Activated CD8-positive, alpha-beta T cell treated with anti-CD3 and anti-CD28 coated beads, Interleukin-2, amount 10 ng/mL, durations not matched to agents 7 days and 5 days (primary cell): ENCODE results near the gene YIPF3. TPM values are rescaled to one million over a fixed set of nuclear protein-coding genes. Genes with fewer than 3 reads are reported as not detected.

Experiments used
- ATAC-seq: fragments of 150-1000 bp; cut with Tn5 transposase; one replicate; pipeline ENCODE4 v1.10.0; 2021; ENCODE audit warnings: moderate library complexity
- CTCF ChIA-PET: fragments of 350-600 bp; sonication (Branson Sonifier 250); formaldehyde crosslinking; loops from one replicate; lab custom pipeline; 2021; ENCODE audit warnings: antibody characterized with exemption; lab: Charles Lee
- POLR2A ChIA-PET: fragments of 350-600 bp; sonication (Branson Sonifier 250); formaldehyde crosslinking; loops from one replicate; lab custom pipeline; 2021; ENCODE audit warnings: antibody characterized with exemption; lab: Charles Lee
- DNase-seq: peaks from one replicate; pipeline ENCODE4 v3.0.0-alpha.2; 2020
- H3K27ac Mint-ChIP-seq: one replicate; pipeline ENCODE4 v1.8.0; 2021; ENCODE audit warnings: mild to moderate bottlenecking, mixed read lengths
- H3K27me3 Mint-ChIP-seq: one replicate; pipeline ENCODE4 v1.8.0; 2021; ENCODE audit warnings: low read depth, mixed read lengths
- H3K36me3 Mint-ChIP-seq: one replicate; pipeline ENCODE4 v1.8.0; 2021; ENCODE audit warnings: low read depth, mixed read lengths
- H3K4me1 Mint-ChIP-seq: one replicate; pipeline ENCODE4 v1.8.0; 2021; ENCODE audit warnings: low read depth, mixed read lengths
- H3K4me3 Mint-ChIP-seq: one replicate; pipeline ENCODE4 v1.8.0; 2021; ENCODE audit warnings: mild to moderate bottlenecking, mixed read lengths
- H3K9me3 Mint-ChIP-seq: one replicate; pipeline ENCODE4 v1.8.0; 2022; ENCODE audit warnings: mixed read lengths; ENCODE audit not compliant: insufficient read depth
- total RNA-seq, 2 experiments: library from RNA; stranded (reverse); gene quantifications; one replicate each; pipeline ENCODE4 v1.2.3, GENCODE V29; 2021

YIPF3 gene
- total RNA-seq, 2 experiments from 2014 or later = 55.6 to 59.0 TPM

GRCh38 chr6:43523284-43523683 is 6.6 kb upstream of the YIPF3 start:
- Mint-ChIP-seq H3K36me3 (peaks cover 60% of the 10 kb centered on the region), H3K27me3 (no peaks in the 10 kb centered on the region), H3K9me3 (no peaks in the 10 kb centered on the region), H3K4me1 (peaks cover 6% of the 10 kb centered on the region), H3K27ac (no peak overlapping the region), H3K4me3 (no peak overlapping the region)
- DNase-seq (no peak), ATAC-seq (no peak)
- ChIA-PET POLR2A (no interaction called here), CTCF (no interaction called here)

GRCh38 chr6:43522547-43523261 is 6.0 kb upstream of the YIPF3 start:
- Mint-ChIP-seq H3K36me3 (peaks cover 56% of the 10 kb centered on the region), H3K27me3 (no peaks in the 10 kb centered on the region), H3K27ac (no peak overlapping the region), H3K4me1 (peaks cover 6% of the 10 kb centered on the region), H3K9me3 (no peaks in the 10 kb centered on the region), H3K4me3 (no peak overlapping the region)
- POLR2A ChIA-PET = interaction anchor here (1.2 kb wide), 1 partner anchor 28 kb away, joined by 3 read pairs; no protein-coding TSS in a partner anchor
- CTCF ChIA-PET = interaction anchor here (2.2 kb wide), 1 partner anchor 16 kb away, joined by 11 read pairs; no protein-coding TSS in a partner anchor
- DNase-seq (no peak), ATAC-seq (no peak)

- DNase-seq (no peak), ATAC-seq (no peak)
- Mint-ChIP-seq H3K4me1 (peaks cover 6% of the 10 kb centered on the region), H3K27ac (no peak overlapping the region), H3K36me3 (peaks cover 48% of the 10 kb centered on the region), H3K4me3 (no peak overlapping the region), H3K27me3 (no peaks in the 10 kb centered on the region), H3K9me3 (no peaks in the 10 kb centered on the region)
- POLR2A ChIA-PET = interaction anchor here (1.2 kb wide), 1 partner anchor 27 kb away, joined by 3 read pairs; no protein-coding TSS in a partner anchor
- CTCF ChIA-PET = interaction anchor here (2.2 kb wide), 1 partner anchor 15 kb away, joined by 11 read pairs; no protein-coding TSS in a partner anchor
Observed at GRCh38 chr6:43521836-43522235, 5.1 kb upstream of the YIPF3 start.

GRCh38 chr6:43520097-43520496 is 3.4 kb upstream of the YIPF3 start:
- H3K27me3 Mint-ChIP-seq = no peaks in the 10 kb centered on the region
- no peak overlapping the region for H3K27ac Mint-ChIP-seq
- H3K9me3 Mint-ChIP-seq = no peaks in the 10 kb centered on the region
- ChIA-PET POLR2A (interaction anchor here (0.9 to 1.7 kb wide), 2 partner anchors 13 to 23 kb away, joined by 3 to 6 read pairs; no protein-coding TSS in a partner anchor), CTCF (interaction anchor here (5.3 kb wide), 1 partner anchor 14 kb away, joined by 43 read pairs; no protein-coding TSS in a partner anchor)
- H3K4me3 Mint-ChIP-seq = no peak overlapping the region
- no peak for DNase-seq
- ATAC-seq = no peak
- H3K4me1 Mint-ChIP-seq = peaks cover 19% of the 10 kb centered on the region
- H3K36me3 Mint-ChIP-seq = peaks cover 38% of the 10 kb centered on the region

- no peaks in the 10 kb centered on the region for H3K9me3 Mint-ChIP-seq
- no peaks in the 10 kb centered on the region for H3K27me3 Mint-ChIP-seq
- H3K36me3 Mint-ChIP-seq = peaks cover 35% of the 10 kb centered on the region
- H3K4me1 Mint-ChIP-seq = peaks cover 22% of the 10 kb centered on the region
- no peak overlapping the region for H3K4me3 Mint-ChIP-seq
- ChIA-PET CTCF (interaction anchor here (1.5 to 5.3 kb wide), 3 partner anchors 11 to 89 kb away, joined by 3 to 43 read pairs (median 3); no protein-coding TSS in a partner anchor), POLR2A (interaction anchor here (0.8 to 1.9 kb wide), 10 partner anchors 10 to 112 kb away, joined by 3 to 9 read pairs (median 4); partner anchors contain the start of genes ABCC10, GTPBP2, POLH and XPO5)
- ATAC-seq (peak; percentile 20), DNase-seq (no peak)
- H3K27ac Mint-ChIP-seq = no peak overlapping the region
Observed at GRCh38 chr6:43517505-43518357, 1.0 kb upstream of the YIPF3 start.

GRCh38 chr6:43516367-43516696 is 394 bp downstream of the YIPF3 start:
- Mint-ChIP-seq H3K27me3 (no peaks in the 10 kb centered on the region), H3K9me3 (no peaks in the 10 kb centered on the region), H3K27ac (no peak overlapping the region), H3K4me3 (no peak overlapping the region), H3K4me1 (peaks cover 22% of the 10 kb centered on the region), H3K36me3 (peaks cover 38% of the 10 kb centered on the region)
- ChIA-PET CTCF (interaction anchor here (0.8 to 5.3 kb wide), 5 partner anchors 10 to 373 kb away, joined by 3 to 43 read pairs (median 3); partner anchors contain the start of gene DNPH1), POLR2A (interaction anchor here (0.8 to 1.9 kb wide), 6 partner anchors 9 to 587 kb away, joined by 3 to 9 read pairs (median 4); partner anchors contain the start of genes ABCC10 and TJAP1)
- no peak for DNase-seq
- peak; percentile 7 for ATAC-seq

GRCh38 chr6:43515808-43516207 is 918 bp downstream of the YIPF3 start:
- Mint-ChIP-seq H3K36me3 (peaks cover 36% of the 10 kb centered on the region), H3K4me1 (peaks cover 22% of the 10 kb centered on the region), H3K27ac (no peak overlapping the region), H3K27me3 (no peaks in the 10 kb centered on the region), H3K4me3 (no peak overlapping the region), H3K9me3 (no peaks in the 10 kb centered on the region)
- CTCF ChIA-PET = interaction anchor here (5.3 kb wide), 1 partner anchor 9 kb away, joined by 43 read pairs; no protein-coding TSS in a partner anchor
- DNase-seq (no peak), ATAC-seq (no peak)
- POLR2A ChIA-PET = interaction anchor here (0.8 to 1.9 kb wide), 4 partner anchors 9 to 586 kb away, joined by 3 to 9 read pairs (median 4); partner anchors contain the start of gene TJAP1

GRCh38 chr6:43511824-43512415 is 4.8 kb downstream of the YIPF3 start:
- DNase-seq = no peak
- H3K27me3 Mint-ChIP-seq = peaks cover 15% of the 10 kb centered on the region
- no peaks in the 10 kb centered on the region for H3K9me3 Mint-ChIP-seq
- ATAC-seq = no peak
- H3K4me1 Mint-ChIP-seq = peaks cover 27% of the 10 kb centered on the region
- no peak overlapping the region for H3K27ac Mint-ChIP-seq
- no peak overlapping the region for H3K4me3 Mint-ChIP-seq
- peaks cover 39% of the 10 kb centered on the region for H3K36me3 Mint-ChIP-seq
- POLR2A ChIA-PET = no interaction called here
- CTCF ChIA-PET = interaction anchor here (0.5 kb wide), 1 partner anchor 56 kb away, joined by 3 read pairs; no protein-coding TSS in a partner anchor

GRCh38 chr6:43510827-43511163 is 5.9 kb downstream of the YIPF3 start:
- Mint-ChIP-seq H3K4me3 (no peak overlapping the region), H3K27ac (no peak overlapping the region), H3K27me3 (peaks cover 15% of the 10 kb centered on the region), H3K36me3 (peaks cover 43% of the 10 kb centered on the region), H3K9me3 (no peaks in the 10 kb centered on the region), H3K4me1 (peaks cover 28% of the 10 kb centered on the region)
- POLR2A ChIA-PET = interaction anchor here (0.6 kb wide), 1 partner anchor 570 kb away, joined by 4 read pairs; no protein-coding TSS in a partner anchor
- ATAC-seq (no peak), DNase-seq (no peak)
- CTCF ChIA-PET = no interaction called here

- Mint-ChIP-seq H3K36me3 (peaks cover 39% of the 10 kb centered on the region), H3K4me3 (peak within 1 kb of the TSS; percentile 66), H3K9me3 (no peaks in the 10 kb centered on the region), H3K4me1 (peaks cover 22% of the 10 kb centered on the region), H3K27ac (peak within 1 kb of the TSS; percentile 69), H3K27me3 (peaks cover 15% of the 10 kb centered on the region)
- DNase-seq (peak; percentile 77), ATAC-seq (peak; percentile 74)
- CTCF ChIA-PET = no interaction called here
- POLR2A ChIA-PET = interaction anchor here (0.6 to 1.1 kb wide), 3 partner anchors 33 to 569 kb away, joined by 3 to 4 read pairs (median 4); partner anchors contain the start of genes GTPBP2 and TJAP1
Observed at GRCh38 chr6:43509984-43510826, 6.5 kb downstream of the YIPF3 start, which contains the start of gene LRRC73. LRRC73 (minus strand) TSS chr6:43510346; CDS start chr6:43509785, 561 bp downstream.
